Measurements from ENCODE around the gene CSH1.
"Not testable (repeated sequence)": the region's sequence is repeated elsewhere in the genome, so short reads cannot be mapped to it uniquely, and the experiment has no call there.

DNA sequence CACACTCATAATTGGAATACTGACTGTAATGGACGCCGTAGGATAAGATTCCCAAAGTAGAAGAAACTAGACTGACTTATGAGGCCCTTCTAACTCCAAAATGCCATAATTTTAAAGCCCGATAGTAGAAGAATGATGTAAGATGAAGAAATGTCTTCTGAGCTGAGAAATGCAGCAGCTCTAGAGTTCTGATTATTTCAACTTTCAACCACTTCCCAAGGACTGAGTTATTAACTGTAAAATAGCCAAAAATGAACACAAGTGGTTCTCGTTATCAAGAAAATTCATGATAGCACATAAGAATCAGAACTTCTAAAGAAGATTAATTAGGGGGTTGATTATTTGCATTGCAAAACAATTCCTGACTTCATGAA lies 26.1 kb downstream of the CSH1 start:
- not testable (repeated sequence) for TF ChIP-seq EZH2 (IDR thresholded peaks at IDR 0.05; ENCODE audit: low read depth, unreplicated experiment); POLR2AphosphoS5 (IDR thresholded peaks at IDR 0.05; ENCODE audit: low read depth); EZH2phosphoT487 (IDR thresholded peaks at IDR 0.05; ENCODE audit: unreplicated experiment); STAT1 (IDR thresholded peaks at IDR 0.05; ENCODE audit: unreplicated experiment); CREB1 (CRISPR knock-in tag; IDR thresholded peaks at IDR 0.05; ENCODE audit: low read depth); JUNB (IDR thresholded peaks at IDR 0.05; ENCODE audit: unreplicated experiment)
- TF ChIP-seq, protein P1, sequence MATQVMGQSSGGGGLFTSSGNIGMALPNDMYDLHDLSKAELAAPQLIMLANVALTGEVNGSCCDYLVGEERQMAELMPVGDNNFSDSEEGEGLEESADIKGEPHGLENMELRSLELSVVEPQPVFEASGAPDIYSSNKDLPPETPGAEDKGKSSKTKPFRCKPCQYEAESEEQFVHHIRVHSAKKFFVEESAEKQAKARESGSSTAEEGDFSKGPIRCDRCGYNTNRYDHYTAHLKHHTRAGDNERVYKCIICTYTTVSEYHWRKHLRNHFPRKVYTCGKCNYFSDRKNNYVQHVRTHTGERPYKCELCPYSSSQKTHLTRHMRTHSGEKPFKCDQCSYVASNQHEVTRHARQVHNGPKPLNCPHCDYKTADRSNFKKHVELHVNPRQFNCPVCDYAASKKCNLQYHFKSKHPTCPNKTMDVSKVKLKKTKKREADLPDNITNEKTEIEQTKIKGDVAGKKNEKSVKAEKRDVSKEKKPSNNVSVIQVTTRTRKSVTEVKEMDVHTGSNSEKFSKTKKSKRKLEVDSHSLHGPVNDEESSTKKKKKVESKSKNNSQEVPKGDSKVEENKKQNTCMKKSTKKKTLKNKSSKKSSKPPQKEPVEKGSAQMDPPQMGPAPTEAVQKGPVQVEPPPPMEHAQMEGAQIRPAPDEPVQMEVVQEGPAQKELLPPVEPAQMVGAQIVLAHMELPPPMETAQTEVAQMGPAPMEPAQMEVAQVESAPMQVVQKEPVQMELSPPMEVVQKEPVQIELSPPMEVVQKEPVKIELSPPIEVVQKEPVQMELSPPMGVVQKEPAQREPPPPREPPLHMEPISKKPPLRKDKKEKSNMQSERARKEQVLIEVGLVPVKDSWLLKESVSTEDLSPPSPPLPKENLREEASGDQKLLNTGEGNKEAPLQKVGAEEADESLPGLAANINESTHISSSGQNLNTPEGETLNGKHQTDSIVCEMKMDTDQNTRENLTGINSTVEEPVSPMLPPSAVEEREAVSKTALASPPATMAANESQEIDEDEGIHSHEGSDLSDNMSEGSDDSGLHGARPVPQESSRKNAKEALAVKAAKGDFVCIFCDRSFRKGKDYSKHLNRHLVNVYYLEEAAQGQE (IDR thresholded peaks at IDR 0.05; ENCODE audit: unreplicated experiment): not testable (repeated sequence)
- TF ChIP-seq, protein P2, sequence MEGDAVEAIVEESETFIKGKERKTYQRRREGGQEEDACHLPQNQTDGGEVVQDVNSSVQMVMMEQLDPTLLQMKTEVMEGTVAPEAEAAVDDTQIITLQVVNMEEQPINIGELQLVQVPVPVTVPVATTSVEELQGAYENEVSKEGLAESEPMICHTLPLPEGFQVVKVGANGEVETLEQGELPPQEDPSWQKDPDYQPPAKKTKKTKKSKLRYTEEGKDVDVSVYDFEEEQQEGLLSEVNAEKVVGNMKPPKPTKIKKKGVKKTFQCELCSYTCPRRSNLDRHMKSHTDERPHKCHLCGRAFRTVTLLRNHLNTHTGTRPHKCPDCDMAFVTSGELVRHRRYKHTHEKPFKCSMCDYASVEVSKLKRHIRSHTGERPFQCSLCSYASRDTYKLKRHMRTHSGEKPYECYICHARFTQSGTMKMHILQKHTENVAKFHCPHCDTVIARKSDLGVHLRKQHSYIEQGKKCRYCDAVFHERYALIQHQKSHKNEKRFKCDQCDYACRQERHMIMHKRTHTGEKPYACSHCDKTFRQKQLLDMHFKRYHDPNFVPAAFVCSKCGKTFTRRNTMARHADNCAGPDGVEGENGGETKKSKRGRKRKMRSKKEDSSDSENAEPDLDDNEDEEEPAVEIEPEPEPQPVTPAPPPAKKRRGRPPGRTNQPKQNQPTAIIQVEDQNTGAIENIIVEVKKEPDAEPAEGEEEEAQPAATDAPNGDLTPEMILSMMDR (conservative IDR thresholded peaks at IDR 0.05; ENCODE audit: low read depth in 2 of 2): not testable (repeated sequence)

Measured in GM23338 (cell line).